Stimulated activated CD8-positive, alpha-beta memory T cell treated with anti-CD3 and anti-CD28 coated beads, Interleukin-4, amount 100 ng/mL, for 48 hours (primary cell): ENCODE results near the gene AGFG2.
A peak's percentile ranks its signal among the peaks of the same experiment; 100 is the strongest.
"Not testable (repeated sequence)": the region's sequence is repeated elsewhere in the genome, so short reads cannot be mapped to it uniquely, and the experiment has no call there.

Experiments used
- DNase-seq: peaks from one replicate; pipeline ENCODE4 v3.0.0-alpha.2; 2020

AGFG2 gene

DNA sequence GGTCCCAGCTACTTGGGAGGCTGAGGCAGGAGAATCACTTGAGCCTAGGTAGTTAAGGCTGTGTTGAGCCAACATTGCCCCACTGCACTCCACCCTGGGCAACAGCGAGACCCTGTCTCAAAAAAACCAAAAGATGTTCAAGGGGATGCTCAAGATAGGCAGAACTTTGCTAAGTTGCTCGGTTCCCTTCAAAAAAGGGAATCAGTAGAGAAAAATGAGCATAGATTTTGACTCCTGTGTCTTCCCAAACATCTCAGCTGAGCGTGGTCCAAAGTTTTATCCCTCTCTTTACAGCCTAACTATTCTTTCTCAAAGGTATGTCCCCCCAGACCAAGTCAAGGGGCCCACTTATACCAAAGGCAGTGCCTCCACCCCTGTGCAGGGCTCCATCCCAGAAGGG is 14.0 kb downstream of the AGFG2 start:
- no peak for DNase-seq

DNA sequence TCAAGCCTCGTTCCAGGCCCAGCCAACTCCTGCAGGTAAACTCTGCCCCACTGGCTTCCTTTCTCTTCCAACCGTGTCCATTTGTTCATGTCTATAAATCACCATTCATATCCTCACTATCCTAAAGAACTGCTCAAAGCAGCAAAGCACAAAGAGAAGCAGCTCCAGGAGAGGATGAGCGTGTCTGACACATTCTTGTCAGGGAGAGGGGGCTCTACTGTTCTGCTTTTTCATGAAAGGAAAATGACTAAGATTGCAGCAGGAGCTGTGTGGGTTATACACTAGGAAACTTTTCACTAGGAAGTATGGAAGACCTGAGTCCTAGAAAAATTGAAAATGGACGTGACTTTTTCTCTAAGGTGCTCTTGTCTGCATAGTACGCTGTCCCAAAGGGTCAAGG is 16.7 kb downstream of the AGFG2 start:
- DNase-seq, result no peak

DNA sequence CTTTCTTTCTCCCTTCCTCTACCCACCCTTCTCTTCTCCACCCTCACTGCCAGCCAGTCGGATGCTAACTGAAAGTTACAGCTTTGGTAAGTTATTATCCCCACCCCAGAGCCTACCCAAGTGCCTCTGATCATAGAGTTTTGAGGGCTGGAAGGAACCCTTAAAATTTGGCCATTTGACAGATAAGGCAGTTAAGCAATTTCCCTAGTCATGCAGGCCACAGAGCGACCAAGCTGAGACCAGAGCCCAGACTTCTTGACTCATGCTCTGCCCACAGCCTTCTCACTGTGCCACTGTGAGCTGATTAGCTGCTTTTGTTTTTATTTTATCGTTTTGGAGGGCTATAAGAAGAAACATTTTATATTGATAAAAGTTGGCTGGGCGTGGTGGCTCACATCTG is 17.5 kb downstream of the AGFG2 start:
- no peak for DNase-seq

DNA sequence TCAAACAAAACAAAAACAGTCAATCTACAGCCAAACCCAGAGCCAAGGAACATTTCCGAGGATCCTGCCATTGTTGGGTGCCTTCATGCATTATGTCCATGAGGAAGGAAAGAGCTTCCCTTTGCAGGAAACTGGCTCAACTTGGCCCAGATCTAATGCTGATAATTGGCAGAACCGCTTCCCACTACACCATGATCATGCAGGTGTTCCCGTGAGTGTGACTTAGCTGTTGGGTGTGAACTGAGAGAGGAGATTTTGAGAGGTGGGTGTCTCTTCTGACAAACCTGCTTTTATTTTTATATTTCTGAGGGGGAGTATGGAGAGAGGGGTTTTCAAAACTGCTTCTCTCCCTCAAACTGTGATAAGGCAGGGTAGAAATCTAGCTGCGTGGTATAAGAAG is 20.1 kb downstream of the AGFG2 start:
- no peak for DNase-seq

DNA sequence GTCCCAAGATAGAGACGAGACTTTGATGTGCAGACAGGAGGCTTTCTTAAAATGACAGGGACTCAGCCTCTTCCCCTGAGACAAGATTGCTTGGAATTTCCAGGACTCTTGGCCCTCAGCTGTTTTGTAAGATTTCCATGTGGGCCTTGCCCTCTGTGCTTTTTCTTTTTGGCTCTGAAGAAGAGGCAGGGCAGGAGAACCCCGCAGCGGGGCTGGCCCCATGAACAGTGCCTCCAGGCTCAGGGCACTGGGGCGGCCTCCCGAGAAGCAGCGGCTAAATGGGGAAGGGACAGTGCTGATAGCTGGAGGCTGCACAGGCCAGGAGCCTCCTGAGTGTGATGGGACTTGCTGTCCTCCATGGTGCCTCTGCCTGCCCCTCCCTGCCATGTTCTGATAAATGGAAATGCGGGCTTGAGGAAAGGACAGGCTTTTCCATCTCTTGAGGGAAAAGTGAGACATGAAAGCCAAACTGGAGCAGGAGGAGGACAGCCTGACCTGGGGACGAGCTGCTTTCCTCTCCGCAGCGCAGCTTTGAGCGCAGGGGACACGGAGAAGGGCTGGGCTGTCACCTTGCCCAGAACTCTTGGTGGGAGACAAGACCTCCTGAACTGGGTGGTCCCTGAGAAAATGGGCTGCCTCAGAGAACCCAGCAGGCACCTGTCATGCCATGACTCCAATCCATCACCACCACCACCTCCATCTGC is 22.6 kb downstream of the AGFG2 start:
- DNase-seq, result no peak

DNA sequence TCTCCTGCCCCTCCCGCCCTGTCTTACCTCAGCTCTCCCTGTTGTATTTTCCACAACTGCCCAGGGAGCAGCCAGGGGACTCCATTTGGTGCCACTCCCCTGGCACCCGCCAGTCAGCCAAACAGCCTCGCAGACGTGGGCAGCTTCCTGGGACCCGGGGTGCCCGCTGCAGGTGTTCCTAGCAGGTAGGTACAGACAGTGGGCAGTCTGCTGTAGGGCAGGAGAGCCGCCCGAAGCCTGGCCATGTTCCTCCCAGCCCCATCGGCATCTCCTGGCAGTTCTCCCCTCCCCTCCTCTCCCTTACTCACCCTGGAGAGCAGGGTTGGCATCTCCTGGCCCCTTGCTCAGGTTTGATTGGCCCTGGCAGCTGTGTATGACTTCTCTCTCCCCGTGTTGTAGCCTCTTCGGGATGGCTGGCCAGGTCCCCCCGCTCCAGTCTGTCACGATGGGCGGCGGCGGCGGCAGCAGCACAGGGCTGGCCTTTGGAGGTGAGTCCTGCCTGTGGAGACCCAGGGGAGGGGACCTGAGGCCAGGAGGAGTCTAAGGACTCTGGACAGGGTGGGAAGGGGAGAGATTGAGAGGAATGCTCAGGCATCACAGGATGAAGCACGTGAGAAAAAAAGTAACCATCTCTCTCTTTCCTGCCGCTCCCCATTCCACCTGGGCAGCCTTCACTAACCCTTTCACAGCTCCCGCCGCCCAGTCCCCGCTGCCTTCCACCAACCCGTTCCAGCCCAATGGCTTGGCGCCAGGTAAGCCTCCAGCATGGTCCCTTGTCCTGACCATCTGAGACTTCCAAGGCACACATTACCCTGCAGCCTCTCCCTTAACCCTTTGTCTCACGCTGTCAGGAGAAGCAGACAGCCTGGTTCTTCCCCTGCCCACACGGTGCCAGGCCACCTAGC is 23.4 kb downstream of the AGFG2 start:
- no peak for DNase-seq

DNA sequence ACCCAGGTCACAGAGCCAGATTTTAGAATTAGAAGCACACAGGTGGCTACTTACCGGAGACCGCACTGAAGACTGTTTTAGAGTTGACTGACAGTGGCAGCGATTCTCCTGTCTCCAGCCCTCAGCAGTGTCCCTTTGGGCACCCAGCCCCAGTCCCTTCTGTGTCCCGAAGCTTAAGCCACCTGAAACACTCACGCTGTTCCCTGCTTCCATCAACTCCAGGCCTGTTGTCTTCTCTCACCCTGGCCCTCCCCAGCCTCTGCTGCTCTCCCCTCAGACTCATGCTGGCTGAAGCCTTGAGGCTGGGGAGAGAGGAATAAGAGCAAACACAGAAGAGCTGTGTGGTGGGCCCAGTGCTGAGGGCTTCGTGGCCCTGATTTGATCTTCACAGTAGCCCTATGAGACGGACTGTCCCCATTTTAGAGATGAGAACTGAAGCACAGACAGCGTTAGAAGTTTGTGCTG is 24.1 kb downstream of the AGFG2 start:
- DNase-seq, result no peak

DNA sequence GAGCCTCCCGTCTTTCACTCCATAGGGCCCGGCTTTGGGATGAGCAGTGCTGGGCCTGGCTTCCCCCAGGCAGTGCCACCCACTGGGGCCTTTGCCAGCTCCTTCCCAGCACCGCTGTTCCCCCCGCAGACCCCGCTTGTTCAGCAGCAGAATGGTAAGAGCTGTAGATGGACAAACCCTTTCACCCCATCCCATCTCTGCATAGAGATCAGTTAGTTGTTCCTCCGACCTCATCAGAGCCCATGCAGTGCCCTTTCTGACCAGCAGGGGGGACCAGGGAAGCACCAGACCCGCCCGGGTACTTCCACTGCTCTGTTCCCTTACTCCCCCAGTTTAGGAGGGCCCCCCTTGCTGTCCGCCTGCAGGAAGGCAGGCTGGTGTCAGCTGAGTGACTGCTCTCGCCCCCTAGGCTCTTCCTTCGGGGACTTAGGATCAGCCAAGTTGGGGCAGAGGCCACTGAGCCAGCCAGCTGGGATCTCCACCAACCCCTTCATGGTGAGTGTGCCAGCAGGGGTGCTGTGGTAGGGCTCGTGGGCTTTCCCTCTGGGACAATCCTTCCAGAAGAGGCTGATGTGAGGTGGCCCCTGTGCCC is 24.9 kb downstream of the AGFG2 start:
- DNase-seq, result peak; percentile 95

DNA sequence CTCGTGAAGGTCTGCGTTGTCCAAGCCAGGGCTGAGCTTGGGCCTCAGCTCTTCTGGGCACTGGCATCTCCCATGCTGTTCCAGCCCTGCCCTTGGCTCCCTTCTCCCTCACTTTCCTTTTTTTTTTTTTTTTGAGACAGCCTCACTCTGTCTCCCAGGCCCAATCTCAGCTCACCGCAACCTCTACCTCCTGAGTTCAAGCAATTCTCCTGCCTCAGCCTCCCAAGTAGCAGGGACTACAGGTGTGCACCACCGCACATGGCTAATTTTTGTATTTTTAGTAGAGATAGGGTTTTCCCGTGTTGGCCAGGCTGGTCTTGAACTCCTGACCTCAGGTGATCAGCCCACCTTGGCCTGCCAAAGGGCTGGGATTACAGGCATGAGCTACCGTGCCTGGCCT is 25.4 kb downstream of the AGFG2 start:
- DNase-seq, result not testable (repeated sequence)

DNA sequence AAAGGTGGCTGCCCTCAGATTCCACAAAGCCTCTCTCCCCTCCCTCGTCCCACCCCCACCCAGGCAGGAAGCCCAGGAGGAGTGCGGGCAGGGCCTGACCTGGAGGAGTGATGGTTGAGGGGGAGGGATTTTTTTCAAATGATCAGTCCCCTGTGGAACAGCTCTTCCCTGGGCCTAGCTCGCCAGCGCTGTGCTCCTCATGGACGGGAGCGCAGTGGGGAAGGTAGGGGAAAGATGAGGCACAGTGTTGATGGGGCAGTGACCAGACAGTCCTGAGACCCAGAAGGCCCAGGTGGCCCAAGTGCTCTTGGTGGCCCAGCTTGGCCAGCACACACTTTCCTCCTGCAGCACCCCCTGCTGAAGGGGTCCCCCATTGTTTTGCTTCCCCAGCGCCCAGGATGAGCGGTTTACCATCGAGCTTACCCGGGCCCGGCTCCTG is 26.1 kb downstream of the AGFG2 start:
- no peak for DNase-seq

DNA sequence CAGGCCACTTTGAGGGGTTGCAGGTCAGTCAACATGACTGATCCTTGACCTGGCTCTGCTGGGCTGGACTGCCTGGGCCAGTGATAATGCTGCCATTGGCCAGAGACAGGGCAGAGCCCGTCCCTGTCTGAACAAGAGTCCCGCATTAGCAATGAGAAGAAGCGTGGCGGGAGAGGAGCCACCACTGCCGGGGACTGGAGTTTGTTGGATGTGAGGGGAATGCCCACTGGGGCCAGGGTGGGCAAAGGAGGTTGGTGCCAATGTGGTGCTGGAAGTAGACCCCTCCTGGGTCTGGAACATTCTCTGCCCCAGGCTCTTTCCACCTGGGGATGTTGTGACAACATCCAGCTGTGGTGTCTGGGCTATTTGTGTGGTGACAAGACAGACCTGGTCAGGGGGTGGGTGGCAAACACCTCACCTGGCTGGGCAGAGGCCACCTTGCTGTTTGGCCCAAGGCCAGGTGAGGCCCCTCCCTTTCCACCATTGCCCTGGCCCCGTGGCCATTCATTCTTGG is 27.1 kb downstream of the AGFG2 start:
- DNase-seq, result no peak

DNA sequence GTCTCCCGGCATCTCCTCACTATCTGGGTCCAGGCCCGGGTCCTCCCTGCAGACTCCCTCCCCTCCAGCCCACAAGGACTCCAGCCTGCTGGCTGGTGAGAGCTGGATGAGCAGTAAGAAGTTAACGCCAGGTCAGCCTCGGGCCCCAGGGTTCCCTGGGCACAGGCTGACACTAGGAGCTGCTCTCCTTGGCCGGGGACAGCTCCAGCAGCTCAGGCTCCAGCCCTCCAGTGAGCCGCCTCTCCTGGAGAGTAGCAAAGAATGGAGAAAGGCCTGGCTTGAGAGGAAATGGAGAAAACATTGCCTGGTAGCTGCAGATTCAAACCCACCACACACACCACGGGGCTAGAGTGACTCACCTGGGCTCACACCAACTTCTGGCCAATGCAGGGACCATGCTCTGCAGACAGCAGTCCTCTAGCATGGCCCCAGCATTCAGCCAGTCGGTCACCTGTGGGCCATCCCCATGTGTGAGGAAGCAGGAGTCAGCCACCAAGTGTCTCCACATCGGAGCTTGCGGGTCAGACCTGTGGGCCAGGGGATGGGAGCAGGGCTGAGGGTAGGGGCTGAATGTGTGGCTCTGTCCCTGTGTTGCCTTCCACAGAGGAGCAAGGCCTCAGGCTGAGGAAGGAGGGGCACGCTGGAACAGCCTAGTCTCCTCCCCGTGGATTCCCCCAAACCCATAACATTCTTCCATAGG is 28.2 kb downstream of the AGFG2 start:
- no peak for DNase-seq

DNA sequence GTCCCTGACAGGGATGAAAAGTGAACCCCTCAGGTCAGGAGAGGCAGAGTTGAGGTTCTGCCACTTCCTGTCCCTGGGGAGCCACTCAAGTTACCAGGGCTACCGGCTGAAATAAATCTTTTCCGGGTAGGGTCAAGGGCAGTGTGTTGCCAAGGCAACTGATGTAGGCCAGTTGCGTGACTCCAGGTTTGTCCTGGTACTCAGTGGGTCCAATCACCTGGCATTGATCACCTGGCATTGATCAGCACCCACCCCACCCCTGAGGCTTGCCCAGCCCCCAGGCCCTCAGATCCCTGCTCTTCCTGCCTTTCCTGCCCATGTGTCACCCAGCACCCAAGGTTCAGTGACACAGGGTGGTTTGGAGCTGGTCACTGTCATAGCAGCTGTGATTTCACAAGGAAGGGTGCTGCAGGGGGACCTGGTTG is 28.8 kb downstream of the AGFG2 start:
- no peak for DNase-seq

DNA sequence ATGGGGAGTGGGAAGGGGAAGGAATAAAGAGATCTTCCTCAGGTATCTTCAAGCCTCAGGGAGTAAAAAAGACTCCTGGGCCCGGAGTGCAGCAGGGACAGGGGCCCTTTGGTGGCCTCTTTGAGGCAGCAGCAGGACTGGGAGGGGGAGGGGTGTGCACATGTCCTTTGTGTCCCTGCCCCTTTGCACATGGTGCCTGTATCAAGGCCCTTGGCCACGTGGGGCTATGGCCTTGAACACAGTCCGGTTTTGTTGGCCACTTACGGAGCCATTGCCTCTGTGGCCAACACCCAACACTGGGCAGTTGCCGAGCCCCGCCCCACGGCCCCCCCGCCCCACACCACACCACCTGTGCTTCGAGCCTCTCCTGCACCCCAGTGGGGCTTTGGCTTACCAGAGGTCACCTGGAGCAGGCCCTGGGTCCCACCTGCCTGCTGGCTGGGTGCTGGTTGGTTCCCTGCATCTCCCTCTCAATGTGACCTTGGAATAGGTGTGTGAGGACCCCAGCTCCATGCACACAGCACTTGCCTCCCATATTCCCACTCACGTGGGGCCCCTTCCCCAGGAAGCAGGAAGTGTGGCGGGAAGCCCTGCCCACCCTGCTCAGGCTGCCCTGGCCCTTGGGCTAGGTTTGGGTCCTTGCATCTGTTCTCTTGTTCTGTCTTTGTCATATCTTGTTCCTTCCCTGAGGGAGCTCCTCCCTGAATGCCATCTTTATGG is 29.3 kb downstream of the AGFG2 start:
- DNase-seq, result no peak

DNA sequence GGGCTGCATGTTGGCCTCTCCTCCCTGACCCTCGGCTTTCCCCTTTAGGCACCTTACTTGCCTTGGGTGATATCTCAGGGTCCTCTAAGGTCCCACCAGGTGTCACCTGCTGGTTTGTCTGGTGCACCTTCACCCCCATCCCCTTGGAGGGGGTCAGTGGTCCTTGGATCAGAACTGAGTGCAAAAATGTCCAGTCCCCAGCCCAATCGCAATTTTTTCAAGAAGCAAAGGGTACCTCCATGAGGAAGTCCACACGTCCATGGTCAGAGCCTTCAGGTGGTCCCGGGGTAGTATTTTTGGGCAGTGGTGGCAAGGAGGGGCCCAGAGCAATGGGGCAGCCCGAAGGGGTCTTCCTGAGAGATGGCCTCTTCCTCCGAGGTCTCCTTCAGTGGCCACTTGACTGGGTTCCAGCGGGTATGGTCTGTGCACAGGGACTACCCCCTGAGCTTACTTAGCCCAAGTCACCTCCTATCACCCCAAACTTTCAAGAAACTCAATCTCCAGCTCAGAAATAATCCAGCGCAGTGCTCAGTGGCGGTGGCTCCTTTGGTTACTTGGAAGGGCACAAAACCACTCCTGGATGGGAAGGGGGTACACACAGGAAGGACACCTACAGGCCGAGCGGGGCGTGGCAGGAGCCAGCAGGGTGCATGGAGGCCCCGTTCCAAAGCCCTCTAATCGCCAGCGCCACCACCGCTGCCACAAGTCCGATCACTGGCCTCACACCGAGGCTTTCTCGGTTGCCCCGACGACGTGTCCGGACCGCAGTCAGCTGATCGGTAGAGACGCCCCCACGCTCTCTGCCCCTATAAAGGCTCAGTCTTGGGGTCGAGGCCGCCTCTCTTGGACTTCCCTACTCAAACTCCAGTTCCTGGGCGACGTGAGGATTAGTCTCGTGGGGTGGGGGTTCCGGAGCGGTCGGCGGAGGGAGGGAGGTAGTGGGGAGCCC is 30.2 kb downstream of the AGFG2 start:
- peak; percentile 75 for DNase-seq

DNA sequence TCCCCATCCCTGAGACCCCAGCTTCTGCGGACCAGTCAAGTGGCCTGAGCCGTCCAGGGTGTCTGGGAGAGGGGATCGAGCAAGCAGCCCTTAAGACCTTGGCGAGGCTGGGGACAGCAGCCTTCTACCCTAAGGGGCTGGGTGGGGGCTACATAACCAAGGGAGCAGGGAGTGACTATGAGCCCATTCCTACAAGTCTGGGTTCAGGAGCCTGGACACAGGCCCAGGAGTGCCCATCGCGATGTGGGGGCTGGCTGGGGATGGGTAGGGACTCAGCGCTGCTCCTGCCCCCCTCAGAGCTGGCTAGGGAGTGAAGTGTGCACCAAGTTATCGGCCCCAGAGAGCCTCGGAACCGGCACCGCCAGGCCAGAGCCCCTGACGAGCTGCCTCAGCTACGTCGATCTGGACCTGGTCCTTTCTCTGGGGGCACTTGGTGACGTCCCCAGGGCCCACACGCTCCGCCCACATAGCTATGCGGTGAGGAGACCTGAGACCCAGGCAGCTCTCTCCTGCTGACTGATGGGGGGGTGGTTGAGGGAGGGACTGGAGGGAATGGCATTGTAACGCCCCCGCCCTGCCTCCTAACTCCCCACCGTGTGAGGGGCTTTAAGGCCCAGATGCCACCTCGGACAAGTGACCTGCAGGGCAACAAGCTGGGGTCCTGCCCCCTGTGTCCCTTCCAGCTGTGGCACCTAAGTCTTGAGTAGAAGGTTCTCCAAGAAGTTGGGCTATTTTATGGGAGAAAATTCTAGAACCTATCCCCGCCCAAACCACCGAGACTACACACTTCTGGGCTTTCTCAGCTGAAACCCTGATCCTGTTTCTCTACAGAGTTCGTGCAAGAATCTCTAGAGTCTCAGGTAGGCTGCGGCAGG is 32.2 kb downstream of the AGFG2 start:
- DNase-seq, result no peak

DNA sequence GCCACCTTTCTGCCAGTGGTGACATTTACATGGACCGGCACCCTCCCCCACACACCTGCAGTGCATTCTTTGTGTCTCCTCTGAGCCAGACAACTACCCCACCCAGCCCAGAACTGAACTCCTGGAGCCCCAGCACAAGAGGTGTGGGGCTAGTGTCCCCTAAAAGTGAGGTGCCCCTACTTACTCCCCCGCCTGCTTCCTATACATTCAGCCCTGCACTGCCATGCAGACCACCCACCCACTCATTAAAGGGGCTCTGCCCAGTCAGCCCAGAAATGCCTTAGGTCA is 32.8 kb downstream of the AGFG2 start:
- DNase-seq, result no peak

DNA sequence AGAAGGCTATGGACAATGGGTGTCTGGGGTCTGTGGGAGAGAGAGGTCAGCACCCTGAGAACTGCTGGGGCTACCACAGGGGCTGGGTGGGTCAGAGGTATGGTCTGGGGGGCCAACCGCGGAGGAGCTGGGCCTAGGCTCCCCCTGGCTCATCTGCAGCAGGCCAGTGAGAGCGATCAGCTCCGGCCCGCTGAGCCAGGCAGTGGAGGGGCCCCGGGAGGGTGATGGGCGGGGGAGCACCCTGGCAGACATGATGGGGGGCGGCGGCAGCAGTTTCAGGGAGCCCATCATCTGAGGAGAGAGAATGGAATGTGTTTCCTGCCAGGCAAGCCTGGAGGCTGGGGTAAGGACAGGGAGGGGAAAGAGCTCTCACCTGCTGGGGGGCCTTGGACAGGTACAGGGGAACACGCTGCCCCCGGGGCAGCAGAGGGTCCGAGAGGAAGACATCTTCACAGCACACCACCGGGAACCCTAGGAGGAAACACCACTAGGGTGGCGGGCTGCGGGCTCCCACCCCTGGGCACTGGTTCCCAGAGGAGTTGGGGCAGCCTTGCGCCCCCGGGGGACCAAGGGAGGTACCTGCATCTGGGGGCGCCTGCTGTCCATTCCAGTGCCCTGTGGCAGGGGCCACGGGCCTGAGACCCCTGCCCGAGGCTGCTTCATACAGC is 33.4 kb downstream of the AGFG2 start:
- no peak for DNase-seq

DNA sequence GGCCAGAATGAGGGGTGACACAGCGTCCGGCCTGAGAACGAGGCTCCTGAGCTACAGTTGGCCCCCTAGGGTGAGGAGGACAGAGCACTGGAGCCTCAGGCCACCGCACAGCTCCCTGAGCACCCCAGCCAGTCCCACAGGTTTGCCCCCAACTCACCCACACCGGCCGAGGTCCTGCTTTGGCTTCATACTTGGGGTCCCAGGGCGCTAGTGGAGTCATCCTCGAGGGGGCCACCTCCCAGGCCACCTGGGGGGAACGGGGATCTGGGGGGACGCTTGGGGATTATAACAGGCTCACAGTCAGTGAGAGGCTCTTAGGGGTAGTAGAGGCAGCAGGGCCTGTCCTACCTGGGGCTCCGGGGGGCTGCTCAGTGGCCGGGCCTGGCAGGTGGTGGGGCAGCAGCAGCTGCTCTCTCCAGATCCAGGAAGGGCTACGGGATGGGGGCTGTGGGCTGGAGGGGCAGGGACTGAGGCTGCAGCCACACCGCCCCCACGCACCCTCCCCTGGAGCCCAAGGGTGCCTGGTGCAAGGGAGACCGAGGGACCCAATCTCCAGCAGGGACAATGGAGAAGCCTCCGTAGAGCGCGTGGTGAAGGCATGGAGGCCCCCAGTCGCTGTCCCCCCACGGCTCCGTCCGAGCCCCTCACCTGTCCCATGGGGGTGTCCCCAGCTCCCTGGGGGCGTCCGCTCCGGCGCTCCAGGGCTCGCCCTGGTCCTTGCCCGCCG is 34.1 kb downstream of the AGFG2 start:
- DNase-seq, result no peak
